22Rv1 (cell line): ENCODE results near the gene TLE3.

Source experiments
- H3K27ac ChIP-seq: fragments of 450-650 bp; 2 replicates; pipeline ENCODE4 v1.5.1; 2017
- ZFX ChIP-seq: fragments of 450-650 bp; IDR thresholded peaks from 2 replicates; pipeline ENCODE4 v1.6.1; 2017; ENCODE audit warnings: antibody characterized with exemption, borderline replicate concordance
- TF ChIP-seq, protein P1 (sequence below): fragments of 450-650 bp; IDR thresholded peaks from 2 replicates; pipeline ENCODE4 v1.5.1; 2017; ENCODE audit warnings: mild to moderate bottlenecking

Gene TLE3

DNA sequence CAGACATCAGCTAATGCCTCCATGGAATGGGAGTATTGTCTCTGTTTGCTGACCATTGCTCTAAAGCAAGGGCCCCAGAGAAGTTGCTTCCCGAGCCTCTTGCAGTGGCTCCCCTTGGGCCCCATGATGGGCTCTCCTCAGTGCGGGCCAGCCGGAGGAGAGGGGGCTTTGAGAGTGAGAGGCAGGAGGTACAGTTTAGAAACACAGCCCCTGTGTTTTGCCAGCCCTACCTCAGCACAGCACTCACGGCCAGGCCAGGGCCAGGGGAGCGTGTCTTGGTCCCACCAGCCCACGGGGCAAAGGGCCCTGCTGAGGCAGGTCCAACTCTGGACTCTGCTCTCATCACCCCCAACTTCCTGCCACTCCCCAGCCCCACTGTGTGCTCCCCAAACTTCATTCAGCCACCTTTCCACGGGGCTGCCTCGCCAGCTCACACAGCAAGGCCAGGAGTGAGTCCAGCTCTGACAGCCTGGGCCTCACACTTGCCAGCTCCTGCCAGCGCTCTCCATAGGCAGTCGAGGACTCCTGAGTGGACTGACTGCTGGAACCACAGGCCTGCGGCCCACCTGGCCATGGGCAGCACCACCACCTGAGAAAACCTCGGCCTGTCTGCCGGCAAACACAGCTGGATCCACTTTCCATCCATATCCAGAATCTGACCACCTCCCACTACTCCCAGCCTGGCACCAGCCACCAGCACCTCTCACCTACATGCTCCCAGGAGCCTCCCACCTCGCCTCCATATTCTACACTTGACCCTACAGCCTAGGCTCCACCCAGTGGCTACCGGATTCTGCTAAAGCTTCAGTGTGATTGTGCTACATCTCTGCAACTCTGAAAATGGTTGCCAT is 99.0 kb downstream of the TLE3 start:
- no peak overlapping the region for H3K27ac ChIP-seq
- TF ChIP-seq ZFX, result no peak

DNA sequence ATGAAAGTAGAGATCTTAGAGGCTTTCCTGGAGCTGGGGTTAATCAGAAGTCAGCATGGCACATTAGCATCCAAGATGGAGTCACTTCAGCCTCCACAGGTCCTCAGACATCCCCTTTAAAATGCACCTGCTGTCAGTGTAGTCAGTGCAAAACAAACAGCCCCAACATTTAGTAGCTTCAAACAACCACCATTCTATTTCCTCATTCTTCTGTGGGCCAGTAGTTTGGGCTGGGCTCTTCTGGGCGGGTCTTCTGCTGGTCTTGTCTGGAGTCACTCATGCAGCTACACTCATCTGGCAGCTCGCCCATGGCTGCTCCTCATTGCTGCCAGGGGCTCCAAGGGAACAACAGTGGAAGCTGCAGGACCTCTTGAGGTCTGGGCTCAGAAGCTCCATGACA is 99.9 kb downstream of the TLE3 start:
- H3K27ac ChIP-seq, result peak overlapping the region; percentile 81
- TF ChIP-seq, protein P1, sequence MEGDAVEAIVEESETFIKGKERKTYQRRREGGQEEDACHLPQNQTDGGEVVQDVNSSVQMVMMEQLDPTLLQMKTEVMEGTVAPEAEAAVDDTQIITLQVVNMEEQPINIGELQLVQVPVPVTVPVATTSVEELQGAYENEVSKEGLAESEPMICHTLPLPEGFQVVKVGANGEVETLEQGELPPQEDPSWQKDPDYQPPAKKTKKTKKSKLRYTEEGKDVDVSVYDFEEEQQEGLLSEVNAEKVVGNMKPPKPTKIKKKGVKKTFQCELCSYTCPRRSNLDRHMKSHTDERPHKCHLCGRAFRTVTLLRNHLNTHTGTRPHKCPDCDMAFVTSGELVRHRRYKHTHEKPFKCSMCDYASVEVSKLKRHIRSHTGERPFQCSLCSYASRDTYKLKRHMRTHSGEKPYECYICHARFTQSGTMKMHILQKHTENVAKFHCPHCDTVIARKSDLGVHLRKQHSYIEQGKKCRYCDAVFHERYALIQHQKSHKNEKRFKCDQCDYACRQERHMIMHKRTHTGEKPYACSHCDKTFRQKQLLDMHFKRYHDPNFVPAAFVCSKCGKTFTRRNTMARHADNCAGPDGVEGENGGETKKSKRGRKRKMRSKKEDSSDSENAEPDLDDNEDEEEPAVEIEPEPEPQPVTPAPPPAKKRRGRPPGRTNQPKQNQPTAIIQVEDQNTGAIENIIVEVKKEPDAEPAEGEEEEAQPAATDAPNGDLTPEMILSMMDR, result no peak
- TF ChIP-seq ZFX, result no peak
